ENCODE results near the gene SURF4.

GRCh38 chr9:133332381-133332730 lies 43.5 kb downstream of the SURF4 start:
- TF ChIP-seq POLR2AphosphoS5 (IDR thresholded peaks at IDR 0.05; ENCODE audit: borderline replicate concordance, low read depth, low read length) (no peak), EZH2 (IDR thresholded peaks at IDR 0.05) (no peak)
